NT2/D1 (cell line): ENCODE measurements around the gene VCL.
A peak's percentile ranks its signal among the peaks of the same experiment; 100 is the strongest.

Experiments used
- DNase-seq: peaks from one replicate; pipeline ENCODE4 v3.0.0-alpha.2; 2011; ENCODE audit warnings: low read depth, low spot score
- H3K27me3 ChIP-seq: 2 replicates; pipeline ENCODE4 v1.6.0; 2011; ENCODE audit warnings: mild to moderate bottlenecking; ENCODE audit not compliant: insufficient read length, insufficient read depth
- H3K36me3 ChIP-seq: 2 replicates; pipeline ENCODE4 v1.6.1; 2011; ENCODE audit warnings: mild to moderate bottlenecking, low read length, mixed read lengths; ENCODE audit not compliant: insufficient read depth, insufficient read length
- H3K4me1 ChIP-seq: 2 replicates; pipeline ENCODE4 v1.5.1; 2011; ENCODE audit not compliant: insufficient read depth, insufficient read length
- H3K4me3 ChIP-seq: 2 replicates; pipeline ENCODE4 v1.5.1; 2011; ENCODE audit warnings: low read depth; ENCODE audit not compliant: insufficient read length
- H3K9ac ChIP-seq: 2 replicates; pipeline ENCODE4 v1.6.0; 2011; ENCODE audit warnings: low read depth; ENCODE audit not compliant: insufficient read length
- H3K9me3 ChIP-seq: 2 replicates; pipeline ENCODE4 v1.5.1; 2011; ENCODE audit warnings: mild to moderate bottlenecking, low read length; ENCODE audit not compliant: insufficient read depth
- SUZ12 ChIP-seq: IDR thresholded peaks from 2 replicates; pipeline ENCODE4 v1.6.1; 2011; ENCODE audit not compliant: insufficient read length, insufficient read depth; ENCODE audit errors: extremely low read depth
- YY1 ChIP-seq: IDR thresholded peaks from 2 replicates; pipeline ENCODE4 v1.6.1; 2011; ENCODE audit not compliant: insufficient read length, insufficient read depth
- ZNF274 ChIP-seq: IDR thresholded peaks from 2 replicates; pipeline ENCODE4 v1.6.1; 2011; ENCODE audit warnings: mild to moderate bottlenecking, low read depth, low read length

VCL gene

DNA sequence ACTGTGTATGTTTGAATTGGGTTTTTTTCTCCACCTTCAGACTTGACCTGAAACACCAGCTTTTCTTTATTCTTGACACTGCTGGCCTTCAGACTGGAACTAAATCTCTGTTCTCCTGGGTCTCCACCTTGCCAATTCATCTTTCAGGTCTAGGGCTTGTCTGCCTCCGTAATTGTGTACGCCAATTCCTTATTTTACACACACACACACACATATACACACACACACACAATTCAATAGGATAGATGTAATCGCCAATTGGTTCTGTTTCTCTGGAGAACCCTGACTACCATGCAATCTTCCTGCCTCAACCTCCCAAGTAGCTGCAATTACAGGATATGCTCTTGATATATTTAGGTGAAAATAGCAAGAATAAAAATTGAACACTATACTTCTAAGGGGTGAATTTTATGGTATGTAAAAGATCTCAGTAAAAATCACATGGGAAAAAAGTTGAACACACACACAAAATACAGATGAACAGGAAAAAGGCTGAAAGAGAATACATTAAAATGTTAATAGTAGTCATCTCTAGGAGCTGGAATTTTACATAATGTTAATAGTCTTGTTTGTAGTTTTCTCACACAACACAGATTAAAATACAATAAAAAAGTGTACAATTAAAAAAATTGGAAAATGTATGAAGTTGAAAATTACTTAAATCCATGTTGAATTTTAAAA, 6.6 kb upstream of the VCL start:
- H3K9ac ChIP-seq = no peak overlapping the region
- DNase-seq = no peak

GRCh38 chr10:73991884-73992245, 6.1 kb upstream of the VCL start:
- no peak overlapping the region for H3K4me3 ChIP-seq
- no peaks in the 10 kb centered on the region for H3K27me3 ChIP-seq
- no peak for DNase-seq
- no peak overlapping the region for H3K9ac ChIP-seq
- TF ChIP-seq ZNF274 (no peak), YY1 (no peak), SUZ12 (no peak)
- H3K36me3 ChIP-seq = no peaks in the 10 kb centered on the region
- H3K9me3 ChIP-seq = no peaks in the 10 kb centered on the region
- H3K4me1 ChIP-seq = no peaks in the 10 kb centered on the region

More for the DNA sequence above, 6.6 kb upstream of the VCL start:
- H3K9me3 ChIP-seq = no peaks in the 10 kb centered on the region
- no peaks in the 10 kb centered on the region for H3K4me1 ChIP-seq
- no peak for TF ChIP-seq YY1
- no peak for TF ChIP-seq ZNF274
- no peak for TF ChIP-seq SUZ12
- H3K27me3 ChIP-seq = no peaks in the 10 kb centered on the region
- no peak overlapping the region for H3K4me3 ChIP-seq
- H3K36me3 ChIP-seq = no peaks in the 10 kb centered on the region

DNA sequence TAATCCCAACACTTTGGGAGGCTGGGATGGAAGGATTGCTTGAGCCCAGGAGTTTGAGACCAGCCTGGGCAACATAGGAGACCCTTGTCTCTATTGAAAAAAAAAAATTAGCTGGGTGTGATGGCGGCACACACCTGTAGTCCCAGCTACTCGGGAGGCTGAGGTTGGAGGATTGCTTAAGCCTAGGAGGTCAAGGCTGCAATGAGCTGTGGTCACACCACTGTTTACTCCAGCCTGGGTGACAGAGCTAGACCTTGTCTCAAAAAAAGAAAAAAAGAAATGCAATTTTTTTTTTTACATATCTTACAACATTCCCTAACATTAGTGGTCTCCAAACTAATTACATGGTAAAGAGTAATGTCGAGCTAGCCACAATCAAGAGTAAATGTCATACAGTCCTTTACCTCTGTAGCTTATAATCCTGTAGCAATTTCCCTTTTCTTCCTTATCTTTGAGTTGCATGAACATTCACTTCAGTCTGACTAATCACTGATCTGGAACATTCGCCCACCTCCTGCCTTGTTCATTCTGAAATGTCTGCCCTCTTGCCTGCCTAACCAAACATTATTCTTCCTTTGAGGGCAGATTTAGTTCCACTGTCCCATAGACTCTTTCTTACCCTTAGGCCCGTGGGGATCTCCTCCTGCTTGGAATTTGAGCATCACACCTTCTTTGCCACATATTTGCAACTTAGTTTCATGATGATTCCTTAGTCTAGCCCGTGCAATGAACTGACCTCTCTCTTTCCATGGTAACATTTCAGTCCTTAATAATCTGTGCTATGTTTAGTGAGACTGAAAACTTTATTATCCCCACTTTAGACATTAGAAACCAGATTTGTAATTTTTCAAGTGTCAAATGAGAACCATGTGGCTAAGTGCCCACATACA, 4.8 kb upstream of the VCL start:
- H3K4me1 ChIP-seq = peaks cover 2% of the 10 kb centered on the region
- no peaks in the 10 kb centered on the region for H3K9me3 ChIP-seq
- H3K36me3 ChIP-seq = no peaks in the 10 kb centered on the region
- H3K9ac ChIP-seq = no peak overlapping the region
- TF ChIP-seq YY1 = no peak
- no peak for TF ChIP-seq ZNF274
- no peak for TF ChIP-seq SUZ12
- no peak for DNase-seq
- no peak overlapping the region for H3K4me3 ChIP-seq
- H3K27me3 ChIP-seq = no peaks in the 10 kb centered on the region

GRCh38 chr10:73995035-73995358, 2.9 kb upstream of the VCL start:
- no peaks in the 10 kb centered on the region for H3K9me3 ChIP-seq
- no peak for TF ChIP-seq YY1
- no peak for TF ChIP-seq ZNF274
- no peak for TF ChIP-seq SUZ12
- no peaks in the 10 kb centered on the region for H3K27me3 ChIP-seq
- no peak overlapping the region for H3K9ac ChIP-seq
- no peak for DNase-seq
- peaks cover 2% of the 10 kb centered on the region for H3K4me1 ChIP-seq
- no peak overlapping the region for H3K4me3 ChIP-seq
- H3K36me3 ChIP-seq = peaks cover 14% of the 10 kb centered on the region

GRCh38 chr10:73997461-73997786, 492 bp upstream of the VCL start:
- H3K27me3 ChIP-seq = no peaks in the 10 kb centered on the region
- TF ChIP-seq ZNF274 (no peak), SUZ12 (no peak), YY1 (no peak)
- H3K9ac ChIP-seq = peak overlapping the region; percentile 39
- H3K4me1 ChIP-seq = peaks cover 4% of the 10 kb centered on the region
- peaks cover 27% of the 10 kb centered on the region for H3K36me3 ChIP-seq
- peak overlapping the region; percentile 41 for H3K4me3 ChIP-seq
- no peaks in the 10 kb centered on the region for H3K9me3 ChIP-seq
- no peak for DNase-seq

DNA sequence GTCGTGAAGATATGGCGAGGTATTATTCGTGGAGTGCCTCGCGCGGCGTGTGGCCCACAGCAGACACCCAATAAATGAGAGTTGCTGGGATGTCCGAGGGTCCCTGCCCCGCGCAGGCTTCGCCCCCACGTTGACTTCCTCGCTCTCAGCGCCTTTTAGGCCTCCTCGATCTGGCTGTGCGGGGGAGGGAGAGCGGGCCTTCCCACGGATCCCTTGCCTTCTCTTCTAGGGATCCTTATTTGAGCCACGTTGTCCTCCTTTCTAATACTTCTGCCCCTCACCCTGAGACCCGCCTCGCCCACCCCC, 660 bp downstream of the VCL start:
- peak overlapping the region; percentile 98 for H3K9ac ChIP-seq
- peaks cover 4% of the 10 kb centered on the region for H3K4me1 ChIP-seq
- H3K4me3 ChIP-seq = peak overlapping the region; percentile 96
- no peak for DNase-seq
- no peaks in the 10 kb centered on the region for H3K9me3 ChIP-seq
- TF ChIP-seq SUZ12 (no peak), ZNF274 (no peak), YY1 (no peak)
- H3K27me3 ChIP-seq = no peaks in the 10 kb centered on the region
- peaks cover 34% of the 10 kb centered on the region for H3K36me3 ChIP-seq

DNA sequence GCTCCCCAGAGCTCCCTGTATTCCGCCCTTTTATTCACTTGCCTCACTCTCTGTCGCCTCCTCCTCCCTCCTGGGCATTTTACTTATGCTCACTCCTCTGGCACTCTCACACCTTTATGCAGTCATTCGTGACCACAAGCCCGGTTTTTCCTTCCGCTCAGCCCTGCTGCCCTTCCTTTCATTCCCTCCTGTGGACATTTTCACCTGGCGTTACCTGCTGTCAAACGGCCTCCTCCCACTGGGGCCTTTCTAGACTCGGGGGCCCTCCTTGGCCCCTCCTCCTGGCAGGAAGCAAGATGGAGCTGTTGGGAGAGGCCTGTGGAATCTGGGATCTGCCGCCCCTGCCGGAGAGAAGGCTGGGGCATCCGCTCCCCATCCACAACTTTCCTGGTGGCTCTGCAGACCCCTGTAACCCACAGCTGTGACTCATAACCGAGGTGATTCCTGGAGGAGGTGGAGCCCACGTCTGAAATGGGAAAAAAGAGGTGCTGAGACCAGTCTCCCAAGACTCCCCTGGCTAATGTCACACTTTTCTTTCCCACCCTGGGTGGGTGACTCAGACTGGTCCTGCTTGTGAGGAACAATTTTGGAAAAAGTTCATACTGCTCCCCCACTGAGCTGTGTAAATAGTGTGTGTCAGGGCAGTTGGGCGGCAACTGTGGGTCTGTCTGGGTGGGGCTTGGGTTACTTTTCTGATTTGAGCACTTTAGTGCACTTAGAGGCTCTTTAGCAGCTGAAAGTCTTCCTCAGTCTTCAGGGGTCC, 1.2 kb downstream of the VCL start:
- Histone ChIP-seq H3K4me3 (peak overlapping the region; percentile 96), H3K4me1 (peaks cover 4% of the 10 kb centered on the region), H3K9me3 (no peaks in the 10 kb centered on the region), H3K36me3 (peaks cover 38% of the 10 kb centered on the region), H3K27me3 (no peaks in the 10 kb centered on the region), H3K9ac (peak overlapping the region; percentile 98)
- TF ChIP-seq ZNF274 (no peak), YY1 (no peak), SUZ12 (no peak)
- peak; percentile 23 for DNase-seq
